Measurements from ENCODE around the gene KLK12.

Gene KLK12

GRCh38 chr19:51064534-51065220 lies 29.9 kb upstream of the KLK12 start, which contains the start of gene KLK13:
TSS of gene KLK13 (minus strand) at chr19:51065092. CDS start at chr19:51065067, 25 bp downstream.
- no peak within 1 kb of the TSS for H3K4me3 ChIP-seq (IDR thresholded peaks at IDR 0.05; ENCODE audit: insufficient read depth, low read depth, low read length)
- TF ChIP-seq CTCF (conservative IDR thresholded peaks at IDR 0.05; ENCODE audit: low read depth, low read length), result no peak
- no peak within 1 kb of the TSS for H3K4me2 ChIP-seq
- H3K79me2 ChIP-seq (ENCODE audit: insufficient read depth, low read depth), result no peaks in the 10 kb centered on the region
- H3K27me3 ChIP-seq (ENCODE audit: insufficient read depth, low read depth), result no peaks in the 10 kb centered on the region; the same call in 1 of the 2 replicates
- H3K36me3 ChIP-seq (ENCODE audit: insufficient read depth), result no peaks in the 10 kb centered on the region
- H3K4me1 ChIP-seq (ENCODE audit: low read depth, poor library complexity, severe bottlenecking), result no peaks in the 10 kb centered on the region
- H4K20me1 ChIP-seq (ENCODE audit: insufficient read depth), result no peaks in the 10 kb centered on the region
- H2AFZ ChIP-seq (ENCODE audit: low read depth), result no peak within 1 kb of the TSS
- no peak within 1 kb of the TSS for H3K9ac ChIP-seq
- no peak within 1 kb of the TSS for H3K27ac ChIP-seq

GRCh38 chr19:51063664-51064063 lies 28.9 kb upstream of the KLK12 start:
- no peak overlapping the region for H3K4me2 ChIP-seq
- H3K4me3 ChIP-seq (IDR thresholded peaks at IDR 0.05; ENCODE audit: insufficient read depth, low read depth, low read length), result no peak overlapping the region
- H3K27ac ChIP-seq, result no peak overlapping the region
- H3K4me1 ChIP-seq (ENCODE audit: low read depth, poor library complexity, severe bottlenecking), result no peaks in the 10 kb centered on the region
- TF ChIP-seq CTCF (conservative IDR thresholded peaks at IDR 0.05; ENCODE audit: low read depth, low read length), result no peak
- H4K20me1 ChIP-seq (ENCODE audit: insufficient read depth), result no peaks in the 10 kb centered on the region
- H3K9ac ChIP-seq, result no peak overlapping the region
- H3K36me3 ChIP-seq (ENCODE audit: insufficient read depth), result no peaks in the 10 kb centered on the region
- no peaks in the 10 kb centered on the region for H3K79me2 ChIP-seq (ENCODE audit: insufficient read depth, low read depth)
- no peaks in the 10 kb centered on the region; the same call in 1 of the 2 replicates for H3K27me3 ChIP-seq (ENCODE audit: insufficient read depth, low read depth)
- no peak overlapping the region for H2AFZ ChIP-seq (ENCODE audit: low read depth)

GRCh38 chr19:51060973-51061372 lies 26.2 kb upstream of the KLK12 start:
- no peaks in the 10 kb centered on the region for H3K36me3 ChIP-seq (ENCODE audit: insufficient read depth)
- no peaks in the 10 kb centered on the region; the same call in 1 of the 2 replicates for H3K27me3 ChIP-seq (ENCODE audit: insufficient read depth, low read depth)
- H4K20me1 ChIP-seq (ENCODE audit: insufficient read depth), result no peaks in the 10 kb centered on the region
- no peak overlapping the region for H3K4me2 ChIP-seq
- no peaks in the 10 kb centered on the region for H3K4me1 ChIP-seq (ENCODE audit: low read depth, poor library complexity, severe bottlenecking)
- no peak overlapping the region for H3K9ac ChIP-seq
- no peak overlapping the region for H3K27ac ChIP-seq
- H2AFZ ChIP-seq (ENCODE audit: low read depth), result no peak overlapping the region
- H3K79me2 ChIP-seq (ENCODE audit: insufficient read depth, low read depth), result no peaks in the 10 kb centered on the region
- no peak overlapping the region for H3K4me3 ChIP-seq (IDR thresholded peaks at IDR 0.05; ENCODE audit: insufficient read depth, low read depth, low read length)
- no peak for TF ChIP-seq CTCF (conservative IDR thresholded peaks at IDR 0.05; ENCODE audit: low read depth, low read length)

- Histone ChIP-seq H3K27ac (no peak overlapping the region), H3K4me1 (ENCODE audit: low read depth, poor library complexity, severe bottlenecking) (no peaks in the 10 kb centered on the region), H3K36me3 (ENCODE audit: insufficient read depth) (no peaks in the 10 kb centered on the region), H2AFZ (ENCODE audit: low read depth) (no peak overlapping the region), H3K9ac (no peak overlapping the region), H3K4me3 (IDR thresholded peaks at IDR 0.05; ENCODE audit: insufficient read depth, low read depth, low read length) (no peak overlapping the region), H3K27me3 (ENCODE audit: insufficient read depth, low read depth) (no peaks in the 10 kb centered on the region; the same call in 1 of the 2 replicates), H3K79me2 (ENCODE audit: insufficient read depth, low read depth) (no peaks in the 10 kb centered on the region), H3K4me2 (no peak overlapping the region), H4K20me1 (ENCODE audit: insufficient read depth) (no peaks in the 10 kb centered on the region)
- no peak for TF ChIP-seq CTCF (conservative IDR thresholded peaks at IDR 0.05; ENCODE audit: low read depth, low read length)
Measured at GRCh38 chr19:51060336-51060735, 25.5 kb upstream of the KLK12 start.
